HepG2 (cell line): ENCODE results near the gene LXN. TPM values are rescaled to one million over a fixed set of nuclear protein-coding genes. Genes with fewer than 3 reads are reported as not detected.

Experiments used
- CBX2 ChIP-seq, 2 experiments: fragments of 200-600 bp in 1 of 2; sonication (generic); formaldehyde crosslinking in 1 of 2; IDR thresholded peaks; 2 replicates each; pipeline versions ENCODE4 v1.7.0 to v1.8.1; 2018 to 2022; ENCODE audit warnings: low read depth in 2 of 2, low read length in 1 of 2, mild to moderate bottlenecking in 1 of 2, missing genetic modification reagents in 1 of 2
- CENPT ChIP-seq: sonication (generic); formaldehyde crosslinking; IDR thresholded peaks from 2 replicates; pipeline ENCODE4 v1.8.0; 2022; ENCODE audit warnings: low read depth, mild to moderate bottlenecking, moderate library complexity, missing genetic modification reagents
- DBP ChIP-seq: sonication (generic); formaldehyde crosslinking; IDR thresholded peaks from 2 replicates; pipeline ENCODE4 v1.4.0; 2020; ENCODE audit warnings: missing genetic modification reagents; ENCODE audit errors: not compliant biosample characterization
- HMGXB3 ChIP-seq: sonication (generic); formaldehyde crosslinking; IDR thresholded peaks from 2 replicates; pipeline ENCODE4 v1.4.0; 2020; ENCODE audit warnings: missing genetic modification reagents, borderline replicate concordance
- KLF11 ChIP-seq: IDR thresholded peaks from 2 replicates; pipeline ENCODE4 v1.6.1; 2016; ENCODE audit warnings: missing compliant biosample characterization
- MATR3 ChIP-seq: sonication (generic); formaldehyde crosslinking; IDR thresholded peaks from 2 replicates; pipeline ENCODE4 v1.4.0; 2020; ENCODE audit warnings: missing genetic modification reagents
- NFIC ChIP-seq: IDR thresholded peaks from 2 replicates; pipeline ENCODE4 v1.6.1; 2012; ENCODE audit warnings: mild to moderate bottlenecking, low read length, inconsistent platforms
- NFRKB ChIP-seq: fragments of 450-650 bp; IDR thresholded peaks from 2 replicates; pipeline ENCODE4 v1.6.1; 2017
- PHF20 ChIP-seq: sonication (generic); formaldehyde crosslinking; IDR thresholded peaks from 2 replicates; pipeline ENCODE4 v1.5.0; 2020; ENCODE audit warnings: mild to moderate bottlenecking, missing genetic modification reagents
- PLRG1 ChIP-seq: fragments of 450-650 bp; conservative IDR thresholded peaks from 2 replicates; pipeline ENCODE4 v1.6.1; 2016
- RFX3 ChIP-seq: IDR thresholded peaks from 2 replicates; pipeline ENCODE4 v1.6.1; 2016; ENCODE audit warnings: missing biosample characterization, missing genetic modification reagents
- ZNF143 ChIP-seq: sonication (generic); formaldehyde crosslinking; IDR thresholded peaks from 2 replicates; pipeline ENCODE4 v1.4.0; 2020; ENCODE audit warnings: missing genetic modification reagents
- ZNF317 ChIP-seq: sonication (generic); formaldehyde crosslinking; IDR thresholded peaks from 2 replicates; pipeline ENCODE4 v1.5.0; 2020; ENCODE audit warnings: mild to moderate bottlenecking, missing genetic modification reagents
- ZNF598 ChIP-seq: sonication (generic); formaldehyde crosslinking; IDR thresholded peaks from 2 replicates; pipeline ENCODE4 v1.5.1; 2020; ENCODE audit warnings: mild to moderate bottlenecking, missing genetic modification reagents, borderline replicate concordance
- ZNF710 ChIP-seq: sonication (generic); formaldehyde crosslinking; IDR thresholded peaks from 2 replicates; pipeline ENCODE4 v1.5.0; 2020; ENCODE audit warnings: mild to moderate bottlenecking, missing genetic modification reagents, borderline replicate concordance
- ZSCAN12 ChIP-seq: sonication (generic); formaldehyde crosslinking; IDR thresholded peaks from 2 replicates; pipeline ENCODE4 v1.9.0; 2021; ENCODE audit warnings: mild to moderate bottlenecking, missing genetic modification reagents
- ZZZ3 ChIP-seq: sonication (generic); formaldehyde crosslinking; IDR thresholded peaks from 2 replicates; pipeline ENCODE4 v1.4.0; 2020; ENCODE audit warnings: missing genetic modification reagents, mild to moderate bottlenecking, borderline replicate concordance
- polyA plus RNA-seq, 8 experiments: library from polyadenylated mRNA; depleted of rRNA in 3 of 8; stranded (reverse) in 7 of 8; unstranded in 1 of 8; fragments of >200 nt; fragmentation: Illumina TruSeq in 4 of 8; extraction: Trizol in 4 of 8; gene quantifications; 2 replicates each; pipeline versions ENCODE4 v1.2.1 to v1.2.3, GENCODE V29; 2011 to 2016; ENCODE audit warnings: low read depth in 4 of 8, missing spikeins in 1 of 8, mixed read lengths in 1 of 8; ENCODE audit not compliant: insufficient read depth in 1 of 8
- total RNA-seq, 5 experiments: library from RNA; depleted of rRNA; stranded (reverse); fragments of >200 nt; fragmentation: Illumina TruSeq; extraction: Trizol; gene quantifications; 2 replicates each; pipeline ENCODE4 v1.2.3, GENCODE V29; 2016; ENCODE audit warnings: low read depth in 1 of 5

LXN gene
- total and polyA plus RNA-seq, 2 of the 13 experiments (the other 11 are each of a cell fraction or from before 2014, with no cell fraction given): not detected

GRCh38 chr3:158644345-158644908 lies 28.0 kb downstream of the LXN start, which contains the start of gene GFM1 (continued):
- no peak for TF ChIP-seq RFX3 (CRISPR knock-in tag)
- peak; percentile 99 for TF ChIP-seq PHF20
- TF ChIP-seq DBP (CRISPR knock-in tag): no peak
- TF ChIP-seq ZNF143 (CRISPR knock-in tag): peak; percentile 64
- TF ChIP-seq ZZZ3 (CRISPR knock-in tag): peak; percentile 79; the same call in 1 of the 2 replicates
- peak; percentile 77; the same call in 1 of the 2 replicates for TF ChIP-seq ZNF598 (CRISPR knock-in tag)
- peak; percentile 97 for TF ChIP-seq ZNF710 (CRISPR knock-in tag)
- TF ChIP-seq CBX2 (IDR thresholded peaks at IDR 0.05; ENCODE audit: low read depth, low read length): no peak
- no peak for TF ChIP-seq CBX2 (CRISPR knock-in tag; IDR thresholded peaks at IDR 0.05; ENCODE audit: low read depth)
- no peak for TF ChIP-seq HMGXB3 (CRISPR knock-in tag)
- no peak for TF ChIP-seq MATR3 (CRISPR knock-in tag)
- TF ChIP-seq KLF11 (CRISPR knock-in tag): no peak
- TF ChIP-seq NFIC: no peak
- no peak for TF ChIP-seq ZSCAN12 (CRISPR knock-in tag)
- no peak for TF ChIP-seq PLRG1
- TF ChIP-seq NFRKB: no peak
- peak; percentile 91 for TF ChIP-seq ZNF317 (CRISPR knock-in tag)
- no peak for TF ChIP-seq CENPT
- TF ChIP-seq, all 625 proteins: peak for 331
